Esophagus (tissue), 2 donors: ENCODE data around the gene DRC7. TPM values are rescaled to one million over a fixed set of nuclear protein-coding genes. Genes with fewer than 3 reads are reported as not detected.

Experiments used
- H3K27ac ChIP-seq, 2 donors: one replicate each; pipeline ENCODE4 v1.5.1; 2013; ENCODE audit warnings: low read depth in 2 of 2, mild to moderate bottlenecking in 2 of 2, inconsistent platforms in 1 of 2, low read length in 1 of 2, moderate library complexity in 1 of 2
- H3K27me3 ChIP-seq, 2 donors: one replicate each; pipeline ENCODE4 v1.6.1; 2013; ENCODE audit warnings: low read length in 2 of 2, control low read depth in 1 of 2, mild to moderate bottlenecking in 1 of 2; ENCODE audit not compliant: insufficient read depth in 2 of 2, control insufficient read depth in 1 of 2
- H3K36me3 ChIP-seq, 2 donors: one replicate each; pipeline ENCODE4 v1.6.1; 2013; ENCODE audit warnings: low read length in 1 of 2; ENCODE audit not compliant: control insufficient read depth in 2 of 2, insufficient read depth in 2 of 2
- H3K4me1 ChIP-seq, 2 donors: one replicate each; pipeline ENCODE4 v1.6.1; 2013; ENCODE audit warnings: low read length in 1 of 2; ENCODE audit not compliant: control insufficient read depth in 2 of 2, insufficient read depth in 2 of 2
- H3K4me3 ChIP-seq, 2 donors: one replicate each; pipeline ENCODE4 v1.5.1; 2013; ENCODE audit warnings: low read length in 2 of 2, mild to moderate bottlenecking in 2 of 2, low read depth in 1 of 2, moderate library complexity in 1 of 2
- H3K9me3 ChIP-seq, 2 donors: one replicate each; pipeline ENCODE4 v1.6.1; 2013; ENCODE audit warnings: mild to moderate bottlenecking in 2 of 2, low read depth in 1 of 2, low read length in 1 of 2, moderate library complexity in 1 of 2; ENCODE audit not compliant: control insufficient read depth in 2 of 2, insufficient read depth in 1 of 2
- whole genome bisulfite sequencing, 2 donors: extraction: QIAGEN DNeasy Blood & Tissue Kit; methylation state at CpG; one replicate each; pipeline ENCODE4 v1.1.7; 2013; 5-methylcytosine and 5-hydroxymethylcytosine counted together
- polyA plus RNA-seq, 2 donors: library from polyadenylated mRNA; stranded (reverse); fragments of 200-250 nt; gene quantifications; one replicate each; pipeline ENCODE4 v1.2.3, GENCODE V29; 2013
- donor health status: healthy with polysubstance abuse.
- donor health status: Bipolar disorder and iron deficiency.

DRC7 gene
- polyA plus RNA-seq, 2 donors, result not detected

DNA sequence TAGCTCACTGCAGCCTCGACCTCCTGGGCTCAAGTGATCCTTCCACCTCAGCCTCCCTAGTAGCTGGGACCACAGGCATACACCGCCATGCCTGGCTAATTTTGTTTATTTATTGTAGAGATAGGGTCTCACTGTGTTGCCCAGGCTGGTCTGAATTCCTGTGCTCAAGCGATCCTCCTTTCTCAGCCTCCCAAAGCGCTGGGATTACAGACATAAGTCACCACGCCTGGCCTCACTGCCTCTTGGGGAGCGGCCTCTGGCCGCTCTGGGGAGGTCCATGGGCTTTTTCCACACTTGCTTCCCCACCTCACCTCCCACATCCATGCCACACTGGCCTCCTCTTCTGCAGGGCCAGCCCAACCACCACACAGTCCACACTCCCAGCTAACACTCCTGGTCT is 44.8 kb upstream of the DRC7 start:
- Histone ChIP-seq H3K27ac (no peak overlapping the region), H3K27me3 (no peaks in the 10 kb centered on the region), H3K9me3 (no peaks in the 10 kb centered on the region), H3K4me3 (no peak overlapping the region), H3K4me1 (peaks cover 0 to 6% of the 10 kb centered on the region in 2 donors), H3K36me3 (peaks cover 0 to 28% of the 10 kb centered on the region in 2 donors)
- 91 to 92% methylated on average over 7 of the region's 7 CpGs for WGBS, 2 donors

DNA sequence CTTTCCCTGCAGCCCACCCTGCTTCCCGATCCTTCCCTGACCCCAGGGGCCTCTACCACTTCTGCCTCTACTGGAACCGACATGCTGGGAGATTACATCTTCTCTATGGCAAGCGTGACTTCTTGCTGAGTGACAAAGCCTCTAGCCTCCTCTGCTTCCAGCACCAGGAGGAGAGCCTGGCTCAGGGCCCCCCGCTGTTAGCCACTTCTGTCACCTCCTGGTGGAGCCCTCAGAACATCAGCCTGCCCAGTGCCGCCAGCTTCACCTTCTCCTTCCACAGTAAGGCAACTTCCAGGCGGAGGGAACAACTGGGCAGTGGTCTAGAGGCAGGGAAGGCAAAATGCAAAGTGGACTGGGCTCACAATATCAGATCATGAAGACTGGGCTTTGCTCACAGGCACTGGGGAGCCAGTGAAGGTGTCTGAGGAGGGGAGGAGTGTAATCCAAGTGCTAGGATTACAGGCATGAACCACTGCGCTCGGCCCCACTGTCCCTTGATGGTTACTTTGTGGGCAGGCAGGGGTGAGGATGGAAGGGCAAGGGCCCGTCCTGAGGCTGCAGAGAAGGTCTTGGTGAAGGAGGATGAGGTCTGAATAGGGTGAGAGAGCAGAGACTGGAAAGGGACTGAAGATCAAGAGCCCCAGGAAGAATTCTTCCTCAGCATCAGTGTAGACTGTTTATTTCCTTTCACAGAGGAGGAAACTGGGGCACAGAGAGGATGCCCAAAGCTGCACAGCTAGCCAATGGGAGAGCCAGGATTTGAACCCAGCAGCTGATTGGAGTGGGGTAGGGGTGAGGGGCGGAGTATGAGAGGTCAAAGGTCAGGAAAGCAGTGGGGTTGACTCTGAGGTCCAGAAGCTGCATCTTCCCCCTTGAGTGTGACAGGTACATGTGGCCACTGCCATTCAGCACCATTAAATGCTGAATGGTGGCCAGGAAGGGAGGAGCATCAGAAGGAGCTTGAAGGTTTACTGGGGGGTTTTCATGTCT is 43.0 kb upstream of the DRC7 start:
- Histone ChIP-seq H3K27me3 (no peaks in the 10 kb centered on the region), H3K4me1 (peaks cover 0 to 5% of the 10 kb centered on the region in 2 donors), H3K9me3 (no peaks in the 10 kb centered on the region), H3K36me3 (peaks cover 0 to 32% of the 10 kb centered on the region in 2 donors), H3K27ac (no peak overlapping the region), H3K4me3 (no peak overlapping the region)
- 88 to 90% methylated on average over 10 of the region's 10 CpGs for WGBS, 2 donors

GRCh38 chr16:57652695-57653471 is 41.7 kb upstream of the DRC7 start:
- H3K27ac ChIP-seq, result no peak overlapping the region
- no peak overlapping the region for H3K4me3 ChIP-seq
- H3K36me3 ChIP-seq, result peaks cover 0 to 37% of the 10 kb centered on the region in 2 donors
- no peaks in the 10 kb centered on the region for H3K9me3 ChIP-seq
- H3K4me1 ChIP-seq, result peaks cover 0 to 3% of the 10 kb centered on the region in 2 donors
- 91 to 93% methylated on average over 23 of the region's 23 CpGs for WGBS, 2 donors
- H3K27me3 ChIP-seq, result no peaks in the 10 kb centered on the region

GRCh38 chr16:57653936-57654335 is 40.7 kb upstream of the DRC7 start:
- Histone ChIP-seq H3K27ac (no peak overlapping the region), H3K9me3 (no peaks in the 10 kb centered on the region), H3K27me3 (no peaks in the 10 kb centered on the region), H3K4me3 (no peak overlapping the region), H3K4me1 (no peaks in the 10 kb centered on the region), H3K36me3 (peaks cover 5 to 45% of the 10 kb centered on the region in 2 donors)
- WGBS, 2 donors, result 40 to 51% methylated on average over 16 of the region's 16 CpGs

GRCh38 chr16:57656342-57656955 is 38.2 kb upstream of the DRC7 start:
- peaks cover 13 to 53% of the 10 kb centered on the region in 2 donors for H3K36me3 ChIP-seq
- no peak overlapping the region for H3K4me3 ChIP-seq
- H3K9me3 ChIP-seq, result no peaks in the 10 kb centered on the region
- no peaks in the 10 kb centered on the region for H3K4me1 ChIP-seq
- 79 to 83% methylated on average over 11 of the region's 11 CpGs for whole genome bisulfite sequencing, 2 donors
- no peaks in the 10 kb centered on the region for H3K27me3 ChIP-seq
- H3K27ac ChIP-seq, result no peak overlapping the region

- H3K27me3 ChIP-seq, result no peaks in the 10 kb centered on the region
- no peaks in the 10 kb centered on the region for H3K9me3 ChIP-seq
- no peaks in the 10 kb centered on the region for H3K4me1 ChIP-seq
- 90 to 93% methylated on average over 13 of the region's 13 CpGs for WGBS, 2 donors
- H3K27ac ChIP-seq, result no peak overlapping the region
- no peak overlapping the region for H3K4me3 ChIP-seq
- peaks cover 13 to 52% of the 10 kb centered on the region in 2 donors for H3K36me3 ChIP-seq
These were observed 37.4 kb upstream of the DRC7 start for GRCh38 chr16:57657228-57657627.

GRCh38 chr16:57658130-57658877 is 36.3 kb upstream of the DRC7 start:
- Histone ChIP-seq H3K27me3 (no peaks in the 10 kb centered on the region), H3K4me1 (no peaks in the 10 kb centered on the region), H3K36me3 (peaks cover 13 to 53% of the 10 kb centered on the region in 2 donors), H3K27ac (no peak overlapping the region), H3K4me3 (no peak overlapping the region), H3K9me3 (no peaks in the 10 kb centered on the region)
- 86 to 90% methylated on average over 10 of the region's 10 CpGs for WGBS, 2 donors

GRCh38 chr16:57658878-57659674 is 35.5 kb upstream of the DRC7 start:
- no peak overlapping the region for H3K27ac ChIP-seq
- WGBS, 2 donors, result 81 to 82% methylated on average over 19 of the region's 19 CpGs
- peaks cover 13 to 57% of the 10 kb centered on the region in 2 donors for H3K36me3 ChIP-seq
- H3K9me3 ChIP-seq, result no peaks in the 10 kb centered on the region
- no peaks in the 10 kb centered on the region for H3K27me3 ChIP-seq
- no peak overlapping the region for H3K4me3 ChIP-seq
- no peaks in the 10 kb centered on the region for H3K4me1 ChIP-seq
